ENCODE measurements around the gene ACSS1.

ACSS1 gene

DNA sequence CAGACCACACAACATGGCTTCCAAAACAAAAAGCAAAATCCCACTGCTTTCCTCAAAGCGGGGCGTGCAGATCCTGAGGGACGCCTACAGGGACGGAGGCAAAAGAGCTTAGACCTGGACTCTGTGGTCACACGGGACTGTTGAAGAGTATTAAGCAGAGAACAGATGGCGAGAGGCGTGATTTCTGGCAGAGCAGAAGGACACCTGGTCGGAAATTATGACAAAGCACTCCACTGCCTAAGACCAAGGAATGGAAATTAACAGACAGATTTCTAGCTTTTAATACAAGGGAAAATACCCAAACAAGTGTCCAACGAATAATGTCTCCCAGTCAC is 93.5 kb downstream of the ACSS1 start:
- Histone ChIP-seq H3K27ac (ENCODE audit: low read depth, low read length) (no peak overlapping the region), H3K27me3 (ENCODE audit: control insufficient read depth, low read length) (no peaks in the 10 kb centered on the region), H3K36me3 (ENCODE audit: control insufficient read depth, low read length) (peaks cover 51% of the 10 kb centered on the region), H3K9me2 (replicated peaks; ENCODE audit: control insufficient read depth, low read length) (no peaks in the 10 kb centered on the region), H3K4me1 (ENCODE audit: control insufficient read depth, low read length) (no peaks in the 10 kb centered on the region), H3K4me3 (ENCODE audit: low read length) (no peak overlapping the region), H3K9me3 (ENCODE audit: control insufficient read depth, insufficient read depth, low read length) (no peaks in the 10 kb centered on the region), H4K20me1 (ENCODE audit: control insufficient read depth, insufficient read depth, low read depth, low read length) (no peaks in the 10 kb centered on the region), H3F3A (ENCODE audit: control insufficient read depth, insufficient read depth) (no peaks in the 10 kb centered on the region), H3K4me2 (ENCODE audit: low read length) (no peak overlapping the region), H3K79me2 (ENCODE audit: control insufficient read depth, low read length) (no peaks in the 10 kb centered on the region)
- no peak for TF ChIP-seq EZH2phosphoT487 (IDR thresholded peaks at IDR 0.05; ENCODE audit: borderline replicate concordance, low read length)
- no peak for TF ChIP-seq CTCF (IDR thresholded peaks at IDR 0.05; ENCODE audit: low read depth, low read length, poor library complexity, severe bottlenecking)

- no peak overlapping the region for H3K4me2 ChIP-seq (ENCODE audit: low read length)
- H3K27me3 ChIP-seq (ENCODE audit: control insufficient read depth, low read length): no peaks in the 10 kb centered on the region
- H3K79me2 ChIP-seq (ENCODE audit: control insufficient read depth, low read length): no peaks in the 10 kb centered on the region
- TF ChIP-seq EZH2phosphoT487 (IDR thresholded peaks at IDR 0.05; ENCODE audit: borderline replicate concordance, low read length) (no peak), CTCF (IDR thresholded peaks at IDR 0.05; ENCODE audit: low read depth, low read length, poor library complexity, severe bottlenecking) (no peak)
- no peaks in the 10 kb centered on the region for H3K9me3 ChIP-seq (ENCODE audit: control insufficient read depth, insufficient read depth, low read length)
- no peaks in the 10 kb centered on the region for H3K4me1 ChIP-seq (ENCODE audit: control insufficient read depth, low read length)
- H3K4me3 ChIP-seq (ENCODE audit: low read length): no peak overlapping the region
- H3K9me2 ChIP-seq (replicated peaks; ENCODE audit: control insufficient read depth, low read length): no peaks in the 10 kb centered on the region
- peaks cover 45% of the 10 kb centered on the region for H3K36me3 ChIP-seq (ENCODE audit: control insufficient read depth, low read length)
- H3F3A ChIP-seq (ENCODE audit: control insufficient read depth, insufficient read depth): no peaks in the 10 kb centered on the region
- H4K20me1 ChIP-seq (ENCODE audit: control insufficient read depth, insufficient read depth, low read depth, low read length): no peaks in the 10 kb centered on the region
- no peak overlapping the region for H3K27ac ChIP-seq (ENCODE audit: low read depth, low read length)
Measured at GRCh38 chr20:24963672-24964505, 94.0 kb downstream of the ACSS1 start.

DNA sequence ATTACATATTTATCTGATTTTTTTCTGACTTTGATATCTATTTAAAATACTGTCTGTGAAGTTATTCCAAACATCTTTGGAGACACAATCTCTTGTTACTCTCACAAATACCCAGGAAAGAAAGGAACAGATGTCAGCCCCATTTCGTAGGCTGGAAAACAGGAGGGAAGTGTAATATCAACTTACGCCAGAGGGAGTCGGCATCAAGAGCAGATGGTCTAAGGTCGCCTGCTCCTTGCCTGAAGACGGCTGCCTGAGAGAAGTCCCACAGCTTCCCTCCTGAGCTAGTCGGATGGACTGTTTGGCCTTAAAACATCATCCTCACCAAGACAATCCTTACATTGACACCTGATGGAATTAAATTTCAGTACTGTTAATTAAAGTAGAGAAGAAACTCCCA is 95.4 kb downstream of the ACSS1 start:
- Histone ChIP-seq H3K4me3 (ENCODE audit: low read length) (no peak overlapping the region), H3K36me3 (ENCODE audit: control insufficient read depth, low read length) (peaks cover 35% of the 10 kb centered on the region)

More for the DNA sequence above, 95.4 kb downstream of the ACSS1 start:
- Histone ChIP-seq H3K79me2 (ENCODE audit: control insufficient read depth, low read length) (no peaks in the 10 kb centered on the region), H3K4me1 (ENCODE audit: control insufficient read depth, low read length) (no peaks in the 10 kb centered on the region), H4K20me1 (ENCODE audit: control insufficient read depth, insufficient read depth, low read depth, low read length) (no peaks in the 10 kb centered on the region), H3K27me3 (ENCODE audit: control insufficient read depth, low read length) (no peaks in the 10 kb centered on the region), H3F3A (ENCODE audit: control insufficient read depth, insufficient read depth) (no peaks in the 10 kb centered on the region), H3K4me2 (ENCODE audit: low read length) (no peak overlapping the region), H3K27ac (ENCODE audit: low read depth, low read length) (no peak overlapping the region), H3K9me3 (ENCODE audit: control insufficient read depth, insufficient read depth, low read length) (no peaks in the 10 kb centered on the region), H3K9me2 (replicated peaks; ENCODE audit: control insufficient read depth, low read length) (no peaks in the 10 kb centered on the region)
- no peak for TF ChIP-seq CTCF (IDR thresholded peaks at IDR 0.05; ENCODE audit: low read depth, low read length, poor library complexity, severe bottlenecking)
- no peak for TF ChIP-seq EZH2phosphoT487 (IDR thresholded peaks at IDR 0.05; ENCODE audit: borderline replicate concordance, low read length)

All from DOHH2 (cell line).